H1 (cell line): ENCODE measurements around the gene LANCL1. TPM values are rescaled to one million over a fixed set of nuclear protein-coding genes. Genes with fewer than 3 reads are reported as not detected.
"Not testable (repeated sequence)": the region's sequence is repeated elsewhere in the genome, so short reads cannot be mapped to it uniquely, and the experiment has no call there.

Source experiments
- CTCF ChIA-PET: fragments of 300-600 bp; sonication (Branson Sonifier 250); formaldehyde crosslinking; loops from one replicate; lab custom pipeline; 2021; ENCODE audit not compliant: partially characterized antibody; lab: Charles Lee
- POLR2A ChIA-PET: fragments of 300-600 bp; sonication (Branson Sonifier 250); formaldehyde crosslinking; loops from one replicate; lab custom pipeline; 2021; ENCODE audit warnings: inconsistent platforms; ENCODE audit not compliant: partially characterized antibody; lab: Charles Lee
- DNase-seq, 2 experiments: peaks; one replicate each; pipeline versions ENCODE4 v3.0.0 to v3.0.0-alpha.2; 2010 to 2022; ENCODE audit warnings: low spot score in 2 of 2, low read depth in 1 of 2, mixed read lengths in 1 of 2
- FAIRE-seq: peaks from 2 replicates; lab custom pipeline; 2011; peaks lifted over from hg19 to GRCh38; lab: Jason Lieb, UNC
- H2AFZ ChIP-seq: 2 replicates; pipeline ENCODE4 v1.8.1; 2012; ENCODE audit warnings: low read length, inconsistent platforms
- H2AK5ac ChIP-seq: 2 replicates; pipeline ENCODE4 v1.6.1; 2013; ENCODE audit warnings: low read depth, low read length
- H2BK120ac ChIP-seq: replicated peaks from 2 replicates; pipeline ENCODE3; 2013; ENCODE audit warnings: low read depth, low read length, inconsistent platforms
- H2BK12ac ChIP-seq: 2 replicates; pipeline ENCODE4 v1.6.1; 2013; ENCODE audit warnings: low read depth, low read length
- H2BK15ac ChIP-seq: 2 replicates; pipeline ENCODE4 v1.6.1; 2013; ENCODE audit warnings: low read length
- H2BK20ac ChIP-seq: 2 replicates; pipeline ENCODE4 v1.6.1; 2013; ENCODE audit warnings: low read length
- H2BK5ac ChIP-seq: 2 replicates; pipeline ENCODE4 v1.6.1; 2013; ENCODE audit warnings: low read depth, low read length
- H3K14ac ChIP-seq: 2 replicates; pipeline ENCODE4 v1.6.1; 2013; ENCODE audit warnings: inconsistent platforms; ENCODE audit not compliant: insufficient read length
- H3K18ac ChIP-seq: 2 replicates; pipeline ENCODE4 v1.6.1; 2013; ENCODE audit warnings: low read length; ENCODE audit errors: extremely low read depth
- H3K23ac ChIP-seq: 2 replicates; pipeline ENCODE4 v1.6.1; 2013; ENCODE audit warnings: inconsistent platforms; ENCODE audit not compliant: insufficient read length
- H3K23me2 ChIP-seq: 2 replicates; pipeline ENCODE4 v1.6.1; 2013; ENCODE audit warnings: low read depth, low read length
- H3K27ac ChIP-seq: 2 replicates; pipeline ENCODE4 v1.6.1; 2011; ENCODE audit warnings: low read depth, low read length, inconsistent platforms
- H3K27me3 ChIP-seq, 4 experiments: replicated peaks in 1 of 4; 1 replicate in 1 of 4; 2 replicates in 3 of 4; pipeline versions ENCODE4 v1.6.1 to v1.8.1; 2011 to 2013; ENCODE audit warnings: low read length in 3 of 4, mild to moderate bottlenecking in 3 of 4, inconsistent platforms in 2 of 4, mixed read lengths in 2 of 4, moderate library complexity in 1 of 4; ENCODE audit not compliant: control insufficient read depth in 3 of 4, insufficient read depth in 3 of 4; ENCODE audit errors: extremely low read depth in 1 of 4
- H3K36me3 ChIP-seq, 4 experiments: 2 replicates each; pipeline versions ENCODE4 v1.6.1 to v1.8.1; 2011 to 2013; ENCODE audit warnings: mild to moderate bottlenecking in 4 of 4, low read length in 3 of 4, moderate library complexity in 2 of 4, control low read depth in 1 of 4, inconsistent platforms in 1 of 4; ENCODE audit not compliant: insufficient read depth in 4 of 4, control insufficient read depth in 2 of 4
- H3K4ac ChIP-seq: replicated peaks from 2 replicates; pipeline ENCODE3; 2013; ENCODE audit warnings: low read length, low read depth, mixed read lengths, inconsistent platforms; ENCODE audit not compliant: insufficient read length
- H3K4me1 ChIP-seq, 4 experiments: replicated peaks in 1 of 4; 1 replicate in 1 of 4; 2 replicates in 3 of 4; pipeline versions ENCODE4 v1.6.1 to v1.8.1; 2011 to 2013; ENCODE audit warnings: low read length in 3 of 4, inconsistent platforms in 2 of 4, mixed read lengths in 1 of 4; ENCODE audit not compliant: insufficient read depth in 4 of 4, control insufficient read depth in 3 of 4
- H3K4me2 ChIP-seq, 2 experiments: 2 replicates each; pipeline versions ENCODE4 v1.6.1 to v1.8.1; 2011 to 2013; ENCODE audit warnings: low read depth in 2 of 2, low read length in 2 of 2, control low read depth in 1 of 2, inconsistent platforms in 1 of 2, mild to moderate bottlenecking in 1 of 2; ENCODE audit not compliant: insufficient read depth in 1 of 2
- H3K4me3 ChIP-seq, 4 experiments: fragments of 200-600, 300-600 bp in 1 of 4; sonication (generic), shearing (Covaris generic), sonication (Bioruptor Twin) in 1 of 4; 2 replicates each; pipeline versions ENCODE4 v1.5.1 to v1.8.1; 2011 to 2016; ENCODE audit warnings: low read length in 4 of 4, low read depth in 3 of 4, control low read depth in 2 of 4, inconsistent platforms in 2 of 4, mild to moderate bottlenecking in 2 of 4, mixed read lengths in 1 of 4, moderate library complexity in 1 of 4; ENCODE audit not compliant: insufficient read depth in 2 of 4; ENCODE audit errors: extremely low read depth in 1 of 4
- H3K56ac ChIP-seq: replicated peaks from 2 replicates; pipeline ENCODE3; 2013; ENCODE audit warnings: low read depth, mild to moderate bottlenecking, mixed read lengths, low read length, inconsistent platforms; ENCODE audit not compliant: insufficient read length
- H3K79me1 ChIP-seq: 2 replicates; pipeline ENCODE4 v1.6.1; 2013; ENCODE audit warnings: low read depth, low read length, control low read depth
- H3K79me2 ChIP-seq, 2 experiments: 2 replicates each; pipeline versions ENCODE4 v1.6.1 to v1.8.1; 2012 to 2013; ENCODE audit warnings: low read length in 2 of 2, mild to moderate bottlenecking in 2 of 2, inconsistent platforms in 1 of 2; ENCODE audit not compliant: insufficient read depth in 2 of 2, control insufficient read depth in 1 of 2
- H3K9ac ChIP-seq, 4 experiments: replicated peaks in 1 of 4; 1 replicate in 1 of 4; 2 replicates in 3 of 4; pipeline versions ENCODE4 v1.6.1 to v1.8.1; 2011 to 2013; ENCODE audit warnings: low read depth in 3 of 4, low read length in 3 of 4, control low read depth in 2 of 4, mild to moderate bottlenecking in 2 of 4, moderate library complexity in 2 of 4, inconsistent platforms in 1 of 4; ENCODE audit errors: extremely low read depth in 1 of 4
- H3K9me3 ChIP-seq, 2 experiments: 2 replicates each; pipeline versions ENCODE4 v1.6.1 to v1.8.1; 2012 to 2013; ENCODE audit warnings: mild to moderate bottlenecking in 2 of 2, moderate library complexity in 2 of 2, control low read depth in 1 of 2, inconsistent platforms in 1 of 2, low read depth in 1 of 2, low read length in 1 of 2, mixed read lengths in 1 of 2; ENCODE audit not compliant: insufficient read depth in 2 of 2
- H4K20me1 ChIP-seq, 2 experiments: replicated peaks in 1 of 2; 2 replicates each; pipeline versions ENCODE3 to v1.8.1; 2011 to 2013; ENCODE audit warnings: inconsistent platforms in 2 of 2, low read length in 2 of 2, mild to moderate bottlenecking in 1 of 2; ENCODE audit not compliant: insufficient read depth in 2 of 2, control insufficient read depth in 1 of 2
- H4K5ac ChIP-seq: 2 replicates; pipeline ENCODE4 v1.6.1; 2013; ENCODE audit warnings: low read length, low read depth, mixed read lengths, inconsistent platforms; ENCODE audit not compliant: insufficient read length
- H4K8ac ChIP-seq: 2 replicates; pipeline ENCODE4 v1.8.0; 2013; ENCODE audit warnings: mild to moderate bottlenecking, moderate library complexity, low read length, inconsistent platforms; ENCODE audit not compliant: insufficient read depth; ENCODE audit errors: extremely low read depth
- H4K91ac ChIP-seq: replicated peaks from 2 replicates; pipeline ENCODE3; 2013; ENCODE audit warnings: low read length, mixed read lengths, inconsistent platforms; ENCODE audit not compliant: insufficient read length
- EP300 ChIP-seq, 2 experiments: IDR thresholded peaks; 1 replicate in 1 of 2; 2 replicates in 1 of 2; pipeline ENCODE4 v1.6.1; 2011 to 2012; ENCODE audit warnings: low read depth in 2 of 2, low read length in 2 of 2, mild to moderate bottlenecking in 2 of 2, borderline replicate concordance in 1 of 2, inconsistent platforms in 1 of 2, moderate library complexity in 1 of 2
- WGBS, 2 experiments: shearing (Covaris generic) in 1 of 2; methylation state at CpG; one replicate each; pipeline versions ENCODE4 v1.1.6 to v1.1.7; 2013 to 2015; ENCODE audit warnings: low lambda C conversion rate in 2 of 2, mixed read lengths in 2 of 2, inconsistent platforms in 1 of 2, low coverage in 1 of 2, missing lambda C conversion rate in 1 of 2; ENCODE audit not compliant: insufficient replicate concordance in 2 of 2, insufficient coverage in 1 of 2, insufficient read length in 1 of 2; ENCODE audit errors: extremely low coverage in 1 of 2, missing lambda C conversion rate in 1 of 2; 5-methylcytosine and 5-hydroxymethylcytosine counted together
- polyA plus RNA-seq, 7 experiments: library from polyadenylated mRNA; depleted of rRNA in 3 of 7; stranded (reverse) in 5 of 7; unstranded in 2 of 7; fragments of >200 nt in 5 of 7; fragments of 200-250 nt in 2 of 7; gene quantifications; 1 replicate in 5 of 7; 2 replicates in 1 of 7; 4 replicates in 1 of 7; pipeline versions ENCODE4 v1.2.1 to v1.2.3, GENCODE V29; 2011 to 2013; ENCODE audit warnings: missing spikeins in 2 of 7, mixed read lengths in 2 of 7
- total RNA-seq: library from RNA; stranded (reverse); fragmentation: NEBNext Ultra II Directional; extraction: Animal tissue kit (Norgen Biotek cat#: 25700); gene quantifications from 2 replicates; pipeline ENCODE4 v1.2.1, GENCODE V29; 2021

LANCL1 gene
- total and polyA plus RNA-seq, 2 of the 8 experiments (the other 6 are each of a cell fraction or from before 2014, with no cell fraction given): 26.2 to 48.7 TPM

DNA sequence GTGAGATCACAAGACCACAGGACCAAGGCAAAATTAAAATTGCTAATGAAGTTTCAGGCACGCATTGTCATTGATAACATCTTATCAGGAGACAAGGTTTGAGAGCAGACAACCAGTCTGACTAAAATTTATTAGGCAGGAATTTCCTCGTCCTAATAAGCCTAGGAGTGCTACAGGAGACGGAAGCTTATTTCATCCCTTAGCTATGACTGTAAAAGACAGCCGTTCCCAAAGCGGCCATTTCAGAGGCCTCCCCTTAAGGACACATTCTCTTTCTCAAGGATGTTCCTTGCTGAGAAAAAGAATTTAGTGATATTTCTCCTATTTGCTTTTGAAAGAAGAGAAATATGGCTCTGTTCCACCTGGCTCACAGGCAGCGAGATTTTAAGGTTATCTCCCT, 49.2 kb downstream of the LANCL1 start:
- Histone ChIP-seq H3K36me3 (peaks cover 0 to 15% (median 5%) of the 10 kb centered on the region in 4 experiments; a peak in 4 of 8 replicates), H3K9me3 (peaks cover 20 to 22% of the 10 kb centered on the region in 2 experiments)
- H3K23ac ChIP-seq, DNase-seq, POLR2A ChIA-PET, H3K79me1 ChIP-seq, H3K9ac ChIP-seq, H3K56ac ChIP-seq, CTCF ChIA-PET, H2BK15ac ChIP-seq, H3K79me2 ChIP-seq, H3K4me3 ChIP-seq, H3K4ac ChIP-seq, H4K91ac ChIP-seq, H4K8ac ChIP-seq, H2BK120ac ChIP-seq, H3K27ac ChIP-seq, H3K18ac ChIP-seq, H2BK5ac ChIP-seq, H3K23me2 ChIP-seq, H2AK5ac ChIP-seq, H2BK20ac ChIP-seq, H2AFZ ChIP-seq, H4K20me1 ChIP-seq, H3K14ac ChIP-seq, H2BK12ac ChIP-seq, FAIRE-seq, H3K27me3 ChIP-seq, H3K4me1 ChIP-seq, H4K5ac ChIP-seq, H3K4me2 ChIP-seq: not testable (repeated sequence)
- TF ChIP-seq EP300 (IDR thresholded peaks at IDR 0.05; ENCODE audit: borderline replicate concordance in 1 of 2, low read depth in 2 of 2, low read length in 2 of 2): peak in 1 of 2 experiments; percentile 90; a peak in 1 of 3 replicates
- 88% methylated on average over 6 of the region's 6 CpGs; no CpG with 5 or more reads in 1 of the 2 experiments for WGBS, 2 experiments
